Astrocyte (in vitro differentiated cells and primary cell): Measurements from ENCODE around the gene COL6A1.

ENCODE experiments used
- EZH2 ChIP-seq: IDR thresholded peaks from 2 replicates; pipeline ENCODE4 v1.6.1; 2012; ENCODE audit warnings: mild to moderate bottlenecking, low read length, inconsistent platforms; ENCODE audit not compliant: insufficient read depth
- TF ChIP-seq, protein P1 (sequence below): IDR thresholded peaks from 2 replicates; pipeline ENCODE4 v1.5.1; 2011; ENCODE audit warnings: low read depth, mild to moderate bottlenecking, inconsistent platforms, low read length, moderate library complexity; ENCODE audit not compliant: insufficient read depth

DNA sequence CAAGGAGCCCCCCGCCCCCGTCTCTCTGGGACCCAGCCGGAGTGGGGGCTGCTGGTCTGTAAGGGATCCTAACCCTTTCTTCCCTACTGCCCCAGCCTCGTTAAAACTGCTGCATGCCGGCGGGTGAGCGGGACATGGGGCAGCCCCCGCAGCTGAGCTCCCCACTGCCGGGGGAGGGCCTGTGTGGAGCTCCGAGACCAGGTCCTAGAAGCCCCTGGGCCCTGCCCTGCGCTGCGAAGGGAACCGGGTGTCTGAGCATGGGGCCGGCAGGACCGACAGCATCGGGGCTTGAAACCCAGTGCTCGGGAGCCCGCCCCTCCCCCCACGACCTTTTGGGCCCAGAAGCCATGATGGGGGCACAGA lies 9.2 kb upstream of the COL6A1 start:
- TF ChIP-seq EZH2: no peak
- TF ChIP-seq, protein P1, sequence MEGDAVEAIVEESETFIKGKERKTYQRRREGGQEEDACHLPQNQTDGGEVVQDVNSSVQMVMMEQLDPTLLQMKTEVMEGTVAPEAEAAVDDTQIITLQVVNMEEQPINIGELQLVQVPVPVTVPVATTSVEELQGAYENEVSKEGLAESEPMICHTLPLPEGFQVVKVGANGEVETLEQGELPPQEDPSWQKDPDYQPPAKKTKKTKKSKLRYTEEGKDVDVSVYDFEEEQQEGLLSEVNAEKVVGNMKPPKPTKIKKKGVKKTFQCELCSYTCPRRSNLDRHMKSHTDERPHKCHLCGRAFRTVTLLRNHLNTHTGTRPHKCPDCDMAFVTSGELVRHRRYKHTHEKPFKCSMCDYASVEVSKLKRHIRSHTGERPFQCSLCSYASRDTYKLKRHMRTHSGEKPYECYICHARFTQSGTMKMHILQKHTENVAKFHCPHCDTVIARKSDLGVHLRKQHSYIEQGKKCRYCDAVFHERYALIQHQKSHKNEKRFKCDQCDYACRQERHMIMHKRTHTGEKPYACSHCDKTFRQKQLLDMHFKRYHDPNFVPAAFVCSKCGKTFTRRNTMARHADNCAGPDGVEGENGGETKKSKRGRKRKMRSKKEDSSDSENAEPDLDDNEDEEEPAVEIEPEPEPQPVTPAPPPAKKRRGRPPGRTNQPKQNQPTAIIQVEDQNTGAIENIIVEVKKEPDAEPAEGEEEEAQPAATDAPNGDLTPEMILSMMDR: no peak
